AG09309 (cell line): ENCODE data around the gene TBL1XR1.

ENCODE experiments used
- DNase-seq: peaks from one replicate; pipeline ENCODE4 v3.0.0-alpha.2; 2010; ENCODE audit warnings: low read depth
- H3K4me3 ChIP-seq: 2 replicates; pipeline ENCODE4 v1.5.1; 2011; ENCODE audit warnings: mild to moderate bottlenecking, low read depth, low read length, moderate library complexity; ENCODE audit not compliant: control insufficient read depth
- TF ChIP-seq, protein P1 (sequence below): IDR thresholded peaks from 2 replicates; pipeline ENCODE4 v1.5.1; 2011; ENCODE audit warnings: mild to moderate bottlenecking, low read depth, low read length, inconsistent platforms; ENCODE audit not compliant: insufficient read depth, control insufficient read depth; ENCODE audit errors: missing control alignments

TBL1XR1 gene

DNA sequence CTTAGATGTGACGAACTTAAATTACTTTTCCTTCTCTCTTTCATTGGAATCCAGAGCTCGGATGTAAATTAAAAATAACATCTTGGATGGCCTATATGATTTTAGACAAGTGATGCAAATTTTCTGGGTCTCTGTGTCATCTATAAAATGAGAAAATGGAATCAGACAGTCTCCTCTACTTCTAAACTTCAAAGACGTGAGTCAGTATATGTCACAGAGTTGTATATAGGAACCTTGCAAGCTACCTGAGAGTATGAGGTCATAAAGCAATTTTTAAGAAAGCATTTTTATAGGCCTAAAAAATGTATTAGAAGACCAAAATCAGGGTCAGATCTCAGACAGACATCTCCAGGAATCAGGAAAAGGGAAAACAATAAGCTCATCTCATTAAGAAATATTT, 128.3 kb downstream of the TBL1XR1 start:
- TF ChIP-seq, protein P1, sequence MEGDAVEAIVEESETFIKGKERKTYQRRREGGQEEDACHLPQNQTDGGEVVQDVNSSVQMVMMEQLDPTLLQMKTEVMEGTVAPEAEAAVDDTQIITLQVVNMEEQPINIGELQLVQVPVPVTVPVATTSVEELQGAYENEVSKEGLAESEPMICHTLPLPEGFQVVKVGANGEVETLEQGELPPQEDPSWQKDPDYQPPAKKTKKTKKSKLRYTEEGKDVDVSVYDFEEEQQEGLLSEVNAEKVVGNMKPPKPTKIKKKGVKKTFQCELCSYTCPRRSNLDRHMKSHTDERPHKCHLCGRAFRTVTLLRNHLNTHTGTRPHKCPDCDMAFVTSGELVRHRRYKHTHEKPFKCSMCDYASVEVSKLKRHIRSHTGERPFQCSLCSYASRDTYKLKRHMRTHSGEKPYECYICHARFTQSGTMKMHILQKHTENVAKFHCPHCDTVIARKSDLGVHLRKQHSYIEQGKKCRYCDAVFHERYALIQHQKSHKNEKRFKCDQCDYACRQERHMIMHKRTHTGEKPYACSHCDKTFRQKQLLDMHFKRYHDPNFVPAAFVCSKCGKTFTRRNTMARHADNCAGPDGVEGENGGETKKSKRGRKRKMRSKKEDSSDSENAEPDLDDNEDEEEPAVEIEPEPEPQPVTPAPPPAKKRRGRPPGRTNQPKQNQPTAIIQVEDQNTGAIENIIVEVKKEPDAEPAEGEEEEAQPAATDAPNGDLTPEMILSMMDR = no peak
- no peak overlapping the region for H3K4me3 ChIP-seq
- no peak for DNase-seq

DNA sequence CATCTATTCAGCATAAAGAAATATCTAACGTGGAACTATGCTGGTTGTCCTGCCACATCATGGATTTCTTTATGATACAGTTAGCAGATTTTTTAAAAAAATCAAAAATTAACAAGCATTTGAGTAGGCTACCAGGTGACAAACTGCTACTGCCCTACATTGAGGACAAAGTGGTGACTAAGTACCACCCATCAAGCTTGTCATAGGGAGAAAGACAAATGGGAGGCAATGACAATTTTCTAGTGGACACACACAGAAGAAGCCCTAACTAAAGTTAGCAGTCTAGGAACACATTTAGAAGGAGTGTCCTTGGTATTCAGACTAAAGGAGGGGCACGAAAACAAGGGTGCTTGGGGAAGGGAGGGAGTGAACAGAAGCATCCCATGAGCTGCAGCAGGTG, 131.2 kb downstream of the TBL1XR1 start:
- TF ChIP-seq, protein P1 = no peak
- H3K4me3 ChIP-seq = no peak overlapping the region
- no peak for DNase-seq

DNA sequence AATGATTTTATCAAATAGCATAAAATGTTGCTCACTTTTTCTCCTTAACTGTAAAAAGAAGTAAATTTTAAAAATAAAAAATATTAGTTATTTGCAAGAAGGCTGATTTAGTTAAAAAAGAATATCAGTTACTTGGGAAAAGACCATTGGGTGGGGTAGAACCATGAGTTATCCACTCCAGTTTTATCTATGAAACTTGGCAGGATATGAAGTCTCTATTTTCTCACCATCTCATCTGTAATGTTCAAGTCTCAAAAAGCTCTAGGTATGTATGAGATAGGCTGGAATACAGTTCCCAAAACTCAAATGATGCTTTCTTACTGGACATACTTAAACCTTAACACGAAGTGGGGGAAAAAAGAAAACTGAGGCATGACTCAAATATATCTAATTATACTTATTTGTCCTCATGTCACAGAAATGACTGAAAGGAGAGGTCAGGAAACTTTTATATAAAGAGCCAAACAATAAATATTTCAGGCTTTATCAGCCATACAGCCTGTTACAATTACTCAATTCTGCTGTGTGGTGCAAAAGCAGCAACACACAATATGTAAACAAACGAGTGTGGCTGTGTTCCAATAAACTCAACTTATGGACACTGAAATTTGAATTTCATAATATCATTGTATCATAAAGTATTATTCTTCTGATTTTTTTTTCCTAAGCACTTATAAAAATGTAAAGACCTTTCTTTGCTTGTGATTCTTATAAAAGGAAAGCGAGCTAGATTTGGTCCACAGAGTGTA, 131.8 kb downstream of the TBL1XR1 start:
- TF ChIP-seq, protein P1 = no peak
- no peak overlapping the region for H3K4me3 ChIP-seq
- no peak for DNase-seq

DNA sequence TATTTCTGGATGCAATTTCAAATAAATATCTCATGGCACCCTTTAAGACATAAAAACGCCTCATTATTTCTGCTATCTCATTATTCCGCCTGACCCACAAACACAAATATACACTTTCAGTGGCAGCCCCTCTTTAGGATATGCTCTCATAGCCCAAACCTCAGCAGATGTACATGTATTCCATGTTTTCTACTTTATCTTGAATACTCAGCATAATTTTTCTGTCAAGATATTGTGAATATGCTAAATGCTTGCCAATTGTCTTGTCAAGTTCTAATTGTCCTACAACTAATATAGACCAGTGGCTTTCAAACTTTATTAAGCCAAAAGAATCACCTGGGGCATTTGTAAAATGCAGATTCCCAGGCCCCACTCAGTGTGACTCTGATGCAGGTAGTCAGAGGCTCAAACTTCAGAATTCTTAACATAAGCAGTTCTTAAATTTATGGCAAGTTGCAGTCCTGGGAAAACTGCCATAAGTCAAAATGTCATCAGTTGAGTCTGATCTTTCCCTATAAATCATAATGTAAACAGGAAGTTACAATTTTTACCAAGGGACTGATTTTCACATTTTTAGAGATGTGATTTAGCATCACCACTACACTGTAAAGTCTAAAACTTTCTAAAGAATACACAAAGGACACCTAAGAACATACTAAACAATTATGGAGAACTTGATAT, 135.1 kb downstream of the TBL1XR1 start:
- no peak overlapping the region for H3K4me3 ChIP-seq
- TF ChIP-seq, protein P1 = no peak
- DNase-seq = no peak

DNA sequence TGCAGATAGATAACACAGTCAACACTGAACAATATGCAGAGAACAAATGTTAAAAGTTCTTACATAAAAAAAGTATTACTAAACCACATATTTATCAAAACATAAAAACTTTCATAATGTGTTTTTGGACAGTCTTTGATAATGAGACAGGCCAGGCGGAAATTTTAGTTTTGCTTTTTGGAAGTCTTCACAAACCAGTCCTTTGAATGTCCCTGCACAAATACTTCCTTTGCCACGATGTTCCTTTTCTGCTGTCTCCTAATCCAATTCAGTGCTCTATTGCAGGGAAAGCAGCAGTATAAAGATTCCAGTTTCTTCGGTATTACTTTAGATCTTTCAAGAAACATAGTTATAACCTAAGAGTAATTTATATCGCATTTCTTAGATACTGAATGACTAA, 135.9 kb downstream of the TBL1XR1 start:
- no peak for DNase-seq
- no peak overlapping the region for H3K4me3 ChIP-seq

DNA sequence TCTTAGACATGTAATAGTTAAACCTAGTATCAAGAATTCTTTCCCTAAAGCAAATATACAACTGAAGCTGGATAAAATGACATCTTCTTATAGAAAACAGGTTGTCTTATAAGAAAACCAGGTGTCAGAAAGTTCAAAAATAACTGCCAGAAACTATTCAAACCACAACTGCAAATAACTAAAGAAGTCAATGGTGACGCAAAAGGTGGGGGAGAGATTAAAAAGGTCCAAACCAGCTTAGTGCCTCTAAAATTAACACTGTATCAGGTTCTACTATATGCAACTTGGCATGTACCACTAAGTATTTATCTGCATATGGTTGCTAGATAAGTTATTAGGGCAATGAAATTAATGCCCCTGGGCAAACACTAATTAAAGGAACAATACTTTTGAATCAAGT, 136.8 kb downstream of the TBL1XR1 start:
- no peak overlapping the region for H3K4me3 ChIP-seq
- DNase-seq = no peak
- TF ChIP-seq, protein P1 = no peak

More for the DNA sequence above, 135.9 kb downstream of the TBL1XR1 start:
- TF ChIP-seq, protein P1 = no peak

DNA sequence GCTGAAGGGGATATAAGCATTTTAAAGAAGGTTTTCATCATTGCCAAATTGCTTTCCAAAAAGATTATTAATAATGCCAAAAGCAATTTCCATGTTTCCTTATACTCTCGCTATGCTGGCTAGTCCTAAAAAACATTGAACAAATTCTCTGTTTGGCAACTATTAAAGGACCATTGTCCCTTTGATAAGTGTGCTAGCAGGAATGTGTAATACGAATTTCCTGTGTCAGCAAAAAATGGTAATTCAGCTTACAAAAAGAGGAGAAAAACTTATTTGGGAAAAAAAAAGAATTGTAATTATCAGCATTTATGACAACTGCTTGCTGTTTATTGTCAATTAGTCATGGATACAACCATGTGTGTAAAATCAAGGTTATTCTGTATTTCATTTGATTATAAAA, 138.6 kb downstream of the TBL1XR1 start:
- no peak overlapping the region for H3K4me3 ChIP-seq
- TF ChIP-seq, protein P1 = no peak
- DNase-seq = no peak
